K562 (cell line): ENCODE measurements around the gene GLRX. TPM values are rescaled to one million over a fixed set of nuclear protein-coding genes. Genes with fewer than 3 reads are reported as not detected.
A peak's percentile ranks its signal among the peaks of the same experiment; 100 is the strongest.

Experiments used
- E2F3 ChIP-seq: fragments of 250-450 bp; sonication (Bioruptor Pico); IDR thresholded peaks from 2 replicates; pipeline ENCODE4 v1.4.0; 2020; ENCODE audit warnings: mild to moderate bottlenecking
- GATA2 ChIP-seq: sonication (generic); formaldehyde crosslinking; IDR thresholded peaks from 2 replicates; pipeline ENCODE4 v1.4.0; 2020; ENCODE audit warnings: mild to moderate bottlenecking, missing genetic modification reagents
- HBP1 ChIP-seq: fragments of 450-650 bp; formaldehyde crosslinking; IDR thresholded peaks from 2 replicates; pipeline ENCODE4 v1.4.0; 2022; ENCODE audit warnings: missing genetic modification characterization
- KLF10 ChIP-seq: fragments of 250-450 bp; sonication (Bioruptor Pico); IDR thresholded peaks from 2 replicates; pipeline ENCODE4 v1.6.1; 2021; ENCODE audit warnings: matching md5 sums
- LEF1 ChIP-seq: fragments of 450-650 bp; IDR thresholded peaks from 2 replicates; pipeline ENCODE4 v1.6.1; 2016; ENCODE audit warnings: mild to moderate bottlenecking
- MCM2 ChIP-seq: fragments of 450-650 bp; IDR thresholded peaks from 2 replicates; pipeline ENCODE4 v1.6.1; 2017; ENCODE audit warnings: low read depth, mild to moderate bottlenecking
- MCM3 ChIP-seq: fragments of 450-650 bp; IDR thresholded peaks from 2 replicates; pipeline ENCODE4 v1.6.1; 2016
- MEIS2 ChIP-seq: fragments of 450-650 bp; IDR thresholded peaks from 2 replicates; pipeline ENCODE4 v1.6.1; 2014; ENCODE audit warnings: mild to moderate bottlenecking; ENCODE audit not compliant: partially characterized antibody
- RB1 ChIP-seq: fragments of 450-650 bp; IDR thresholded peaks from 2 replicates; pipeline ENCODE4 v1.6.1; 2017; ENCODE audit warnings: low read depth, mild to moderate bottlenecking
- RBBP5 ChIP-seq: fragments of 200-600 bp; sonication (generic); IDR thresholded peaks from 2 replicates; pipeline ENCODE4 v1.6.1; 2012; ENCODE audit warnings: borderline replicate concordance, mild to moderate bottlenecking, low read length, control low read depth, inconsistent platforms; ENCODE audit not compliant: insufficient read depth, poor library complexity, severe bottlenecking
- RBFOX2 ChIP-seq: fragments of 200-400 bp; formaldehyde crosslinking; IDR thresholded peaks from 2 replicates; pipeline ENCODE4 v1.6.1; 2017; ENCODE audit warnings: low read depth, mild to moderate bottlenecking, low read length, moderate library complexity
- SRSF1 ChIP-seq: fragments of 200-400 bp; formaldehyde crosslinking; IDR thresholded peaks from 2 replicates; pipeline ENCODE4 v1.6.1; 2017; ENCODE audit warnings: mild to moderate bottlenecking, low read depth, low read length, moderate library complexity
- TRIM25 ChIP-seq: fragments of 450-650 bp; IDR thresholded peaks from 2 replicates; pipeline ENCODE4 v1.7.0; 2016; ENCODE audit warnings: borderline replicate concordance
- ZBTB7A ChIP-seq: IDR thresholded peaks from 2 replicates; pipeline ENCODE4 v1.6.1; 2011; ENCODE audit warnings: low read depth, mild to moderate bottlenecking, low read length, moderate library complexity, borderline replicate concordance; ENCODE audit not compliant: control insufficient read depth
- ZKSCAN1 ChIP-seq: fragments of 150-350 bp; IDR thresholded peaks from 2 replicates; pipeline ENCODE4 v1.6.1; 2016; ENCODE audit warnings: low read depth, low read length
- ZNF316 ChIP-seq: fragments of 450-650 bp; IDR thresholded peaks from 2 replicates; pipeline ENCODE4 v1.6.1; 2016
- ZNF518B ChIP-seq: fragments of 250-450 bp; sonication (Bioruptor Pico); IDR thresholded peaks from 2 replicates; pipeline ENCODE4 v1.5.0; 2021; ENCODE audit warnings: mild to moderate bottlenecking, moderate library complexity
- ZZZ3 ChIP-seq: fragments of 450-650 bp; IDR thresholded peaks from 2 replicates; pipeline ENCODE4 v1.6.1; 2016; ENCODE audit warnings: antibody characterized with exemption, mild to moderate bottlenecking, moderate library complexity
- polyA plus RNA-seq, 8 experiments: library from polyadenylated mRNA; depleted of rRNA in 4 of 8; stranded (reverse) in 5 of 8; unstranded in 3 of 8; fragments of >200 nt; fragmentation: Nextera tagmentation in 2 of 8; fragmentation: Illumina TruSeq in 1 of 8; extraction: Ambion mirVana in 2 of 8; extraction: Trizol in 1 of 8; gene quantifications; 2 replicates each; pipeline versions ENCODE4 v1.2.1 to v1.2.3, GENCODE V29; 2011 to 2014; ENCODE audit warnings: inconsistent platforms in 1 of 8, missing spikeins in 1 of 8
- total RNA-seq, 7 experiments: library from RNA; depleted of rRNA in 6 of 7; stranded (reverse); fragments of >200 nt in 6 of 7; fragmentation: Illumina TruSeq in 2 of 7; extraction: Trizol in 2 of 7; gene quantifications; 2 replicates each; pipeline versions ENCODE4 v1.2.1 to v1.2.3, GENCODE V29; 2011 to 2021; ENCODE audit warnings: low replicate concordance in 1 of 7
- TF ChIP-seq, protein P1 (sequence below): sonication (generic); formaldehyde crosslinking; IDR thresholded peaks from 2 replicates; pipeline ENCODE4 v1.8.1; 2023; ENCODE audit warnings: mild to moderate bottlenecking, missing genetic modification reagents
- TF ChIP-seq, protein P2 (sequence below): sonication (generic); formaldehyde crosslinking; IDR thresholded peaks from 2 replicates; pipeline ENCODE4 v1.8.1; 2023; ENCODE audit warnings: mild to moderate bottlenecking, missing genetic modification reagents

The GLRX gene
- total and polyA plus RNA-seq, 9 of the 15 experiments (the other 6 are each of a cell fraction or from before 2014, with no cell fraction given) = 2.3 to 11.2 (median 4.6) TPM

DNA sequence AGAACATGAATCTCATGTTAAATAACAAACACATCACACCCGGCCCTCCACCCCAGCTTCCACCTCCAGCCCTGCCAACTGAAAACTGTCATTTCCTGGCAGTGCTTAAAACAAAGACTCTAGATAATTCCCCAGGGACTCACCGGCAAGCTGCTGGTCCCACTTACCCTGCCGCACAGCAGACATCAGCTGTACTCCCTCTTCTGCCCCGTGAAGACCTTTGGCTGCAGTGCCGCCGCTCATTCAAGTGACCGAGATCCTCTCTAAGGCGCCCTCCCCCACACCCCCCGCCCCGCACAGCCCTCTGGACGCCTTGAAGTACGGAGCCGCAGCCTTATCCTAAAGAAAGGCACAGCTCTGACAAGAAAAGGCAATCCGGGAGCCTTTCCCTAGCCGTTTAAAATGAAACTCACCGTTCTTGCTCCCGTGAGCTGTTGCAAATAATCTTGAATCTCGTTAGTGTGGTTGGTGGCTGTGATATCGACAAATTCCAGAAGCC lies 434 bp downstream of the GLRX start (continued):
- TF ChIP-seq MCM2 (no peak), LEF1 (0 out of 2 replicates have a peak, but pooled peaks have one; percentile 40), HBP1 (no peak), SRSF1 (no peak), TRIM25 (no peak), MEIS2 (no peak), E2F3 (CRISPR knock-in tag) (no peak), ZNF316 (peak; percentile 45), RBFOX2 (no peak), GATA2 (CRISPR knock-in tag) (no peak), RB1 (no peak), ZNF518B (CRISPR knock-in tag) (no peak), ZBTB7A (peak; percentile 67; the same call in 1 of the 2 replicates), KLF10 (no peak), MCM3 (no peak), RBBP5 (peak; percentile 33), ZZZ3 (no peak), ZKSCAN1 (no peak)
- TF ChIP-seq, protein P1, sequence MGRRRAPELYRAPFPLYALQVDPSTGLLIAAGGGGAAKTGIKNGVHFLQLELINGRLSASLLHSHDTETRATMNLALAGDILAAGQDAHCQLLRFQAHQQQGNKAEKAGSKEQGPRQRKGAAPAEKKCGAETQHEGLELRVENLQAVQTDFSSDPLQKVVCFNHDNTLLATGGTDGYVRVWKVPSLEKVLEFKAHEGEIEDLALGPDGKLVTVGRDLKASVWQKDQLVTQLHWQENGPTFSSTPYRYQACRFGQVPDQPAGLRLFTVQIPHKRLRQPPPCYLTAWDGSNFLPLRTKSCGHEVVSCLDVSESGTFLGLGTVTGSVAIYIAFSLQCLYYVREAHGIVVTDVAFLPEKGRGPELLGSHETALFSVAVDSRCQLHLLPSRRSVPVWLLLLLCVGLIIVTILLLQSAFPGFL (CRISPR knock-in tag) = no peak
- TF ChIP-seq, protein P2, sequence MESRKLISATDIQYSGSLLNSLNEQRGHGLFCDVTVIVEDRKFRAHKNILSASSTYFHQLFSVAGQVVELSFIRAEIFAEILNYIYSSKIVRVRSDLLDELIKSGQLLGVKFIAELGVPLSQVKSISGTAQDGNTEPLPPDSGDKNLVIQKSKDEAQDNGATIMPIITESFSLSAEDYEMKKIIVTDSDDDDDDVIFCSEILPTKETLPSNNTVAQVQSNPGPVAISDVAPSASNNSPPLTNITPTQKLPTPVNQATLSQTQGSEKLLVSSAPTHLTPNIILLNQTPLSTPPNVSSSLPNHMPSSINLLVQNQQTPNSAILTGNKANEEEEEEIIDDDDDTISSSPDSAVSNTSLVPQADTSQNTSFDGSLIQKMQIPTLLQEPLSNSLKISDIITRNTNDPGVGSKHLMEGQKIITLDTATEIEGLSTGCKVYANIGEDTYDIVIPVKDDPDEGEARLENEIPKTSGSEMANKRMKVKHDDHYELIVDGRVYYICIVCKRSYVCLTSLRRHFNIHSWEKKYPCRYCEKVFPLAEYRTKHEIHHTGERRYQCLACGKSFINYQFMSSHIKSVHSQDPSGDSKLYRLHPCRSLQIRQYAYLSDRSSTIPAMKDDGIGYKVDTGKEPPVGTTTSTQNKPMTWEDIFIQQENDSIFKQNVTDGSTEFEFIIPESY (CRISPR knock-in tag) = no peak
